H1 (cell line): ENCODE data around the gene TBC1D13. TPM values are rescaled to one million over a fixed set of nuclear protein-coding genes. Genes with fewer than 3 reads are reported as not detected.

Source experiments
- CBX5 ChIP-seq: fragments of 300-800, 300-1000 bp; sonication (generic); IDR thresholded peaks from 2 replicates; pipeline ENCODE4 v1.7.1; 2016; ENCODE audit warnings: antibody characterized with exemption, low read length, low read depth
- SUZ12 ChIP-seq: fragments of 200-600 bp; sonication (generic); IDR thresholded peaks from 2 replicates; pipeline ENCODE4 v1.6.1; 2012; ENCODE audit warnings: mild to moderate bottlenecking, inconsistent platforms, low read length, moderate library complexity, mixed read lengths
- polyA plus RNA-seq, 7 experiments: library from polyadenylated mRNA; depleted of rRNA in 3 of 7; stranded (reverse) in 5 of 7; unstranded in 2 of 7; fragments of >200 nt in 5 of 7; fragments of 200-250 nt in 2 of 7; gene quantifications; 1 replicate in 5 of 7; 2 replicates in 1 of 7; 4 replicates in 1 of 7; pipeline versions ENCODE4 v1.2.1 to v1.2.3, GENCODE V29; 2011 to 2013; ENCODE audit warnings: missing spikeins in 2 of 7, mixed read lengths in 2 of 7
- total RNA-seq: library from RNA; stranded (reverse); fragmentation: NEBNext Ultra II Directional; extraction: Animal tissue kit (Norgen Biotek cat#: 25700); gene quantifications from 2 replicates; pipeline ENCODE4 v1.2.1, GENCODE V29; 2021

Gene TBC1D13
- total and polyA plus RNA-seq, 2 of the 8 experiments (the other 6 are each of a cell fraction or from before 2014, with no cell fraction given), result 21.3 to 24.7 TPM

GRCh38 chr9:128771745-128772519 lies 15.1 kb upstream of the TBC1D13 start, which contains the start of gene ZER1 (continued):
- TF ChIP-seq CBX5 (no peak), SUZ12 (no peak)
